SK-N-SH (cell line): ENCODE data around the gene SASH1. TPM values are rescaled to one million over a fixed set of nuclear protein-coding genes. Genes with fewer than 3 reads are reported as not detected.

Source experiments
- CTCF ChIA-PET: fragments of 300-600, 350-600 bp; formaldehyde crosslinking; extraction: SDS; loops from one replicate; lab custom pipeline; 2021; lab: Yijun Ruan, JAX
- POLR2A ChIA-PET: fragments of 350-600 bp; sonication (Branson Sonifier 250); formaldehyde crosslinking; extraction: SDS; loops from one replicate; lab custom pipeline; 2020; ENCODE audit warnings: antibody characterized with exemption, inconsistent platforms; lab: Yijun Ruan, JAX
- DNase-seq: peaks from one replicate; pipeline ENCODE4 v3.0.0; 2012
- H2AFZ ChIP-seq: fragments of 200-600 bp; sonication (generic); 2 replicates; pipeline ENCODE4 v1.8.1; 2016; ENCODE audit warnings: antibody characterized with exemption, mild to moderate bottlenecking, low read depth
- H3F3A ChIP-seq: fragments of 200-600 bp; sonication (generic); replicated peaks from 2 replicates; pipeline ENCODE3; 2016; ENCODE audit warnings: antibody characterized with exemption, mild to moderate bottlenecking; ENCODE audit not compliant: insufficient read depth
- H3K27ac ChIP-seq, 2 experiments: fragments of 200-500 bp in 1 of 2; fragments of 200-600 bp in 1 of 2; sonication (Bioruptor generic) in 1 of 2; sonication (generic), shearing (Covaris generic) in 1 of 2; 2 replicates each; pipeline versions ENCODE4 v1.5.1 to v1.6.1; 2014 to 2016; ENCODE audit warnings: low read depth in 2 of 2, inconsistent platforms in 1 of 2, low read length in 1 of 2, mild to moderate bottlenecking in 1 of 2, mixed read lengths in 1 of 2
- H3K27me3 ChIP-seq: fragments of 200-600 bp; sonication (generic), shearing (Covaris generic); 2 replicates; pipeline ENCODE4 v1.6.1; 2016; ENCODE audit warnings: mixed run types; ENCODE audit not compliant: insufficient read depth
- H3K36me3 ChIP-seq, 2 experiments: fragments of 200-500 bp in 1 of 2; fragments of 200-600 bp in 1 of 2; sonication (Bioruptor generic) in 1 of 2; sonication (generic) in 1 of 2; replicated peaks in 1 of 2; 2 replicates each; pipeline versions ENCODE3 to v1.5.1; 2014 to 2016; ENCODE audit warnings: low read length in 1 of 2, mild to moderate bottlenecking in 1 of 2; ENCODE audit not compliant: insufficient read depth in 2 of 2, control insufficient read depth in 1 of 2
- H3K4me1 ChIP-seq, 2 experiments: fragments of 200-500 bp in 1 of 2; fragments of 200-600 bp in 1 of 2; sonication (Bioruptor generic) in 1 of 2; sonication (generic), shearing (Covaris generic) in 1 of 2; 2 replicates each; pipeline versions ENCODE4 v1.5.1 to v1.6.1; 2014 to 2016; ENCODE audit warnings: low read depth in 1 of 2, low read length in 1 of 2, mixed run types in 1 of 2; ENCODE audit not compliant: insufficient read depth in 2 of 2, control insufficient read depth in 1 of 2
- H3K4me2 ChIP-seq: fragments of 200-600 bp; sonication (generic), shearing (Covaris generic); 2 replicates; pipeline ENCODE4 v1.6.1; 2017; ENCODE audit warnings: mixed run types
- H3K4me3 ChIP-seq, 2 experiments: fragments of 200-500 bp in 1 of 2; fragments of 200-600 bp in 1 of 2; sonication (Bioruptor generic) in 1 of 2; sonication (generic), shearing (Covaris generic) in 1 of 2; 2 replicates each; pipeline versions ENCODE4 v1.5.1 to v1.8.1; 2014 to 2016; ENCODE audit warnings: low read depth in 2 of 2, inconsistent platforms in 1 of 2, low read length in 1 of 2, mild to moderate bottlenecking in 1 of 2, mixed read lengths in 1 of 2, moderate library complexity in 1 of 2
- H3K79me2 ChIP-seq: fragments of 200-600 bp; sonication (generic); 2 replicates; pipeline ENCODE4 v1.8.1; 2017; ENCODE audit warnings: mild to moderate bottlenecking; ENCODE audit not compliant: insufficient read depth
- H3K9ac ChIP-seq: fragments of 200-600 bp; sonication (generic); 2 replicates; pipeline ENCODE4 v1.6.1; 2017; ENCODE audit warnings: mixed run types
- H3K9me2 ChIP-seq: fragments of 200-600 bp; sonication (generic); 2 replicates; pipeline ENCODE4 v1.6.1; 2017; ENCODE audit warnings: mixed run types
- H3K9me3 ChIP-seq: fragments of 200-600 bp; sonication (generic); 2 replicates; pipeline ENCODE4 v1.6.1; 2017; ENCODE audit warnings: mixed run types, mild to moderate bottlenecking, moderate library complexity
- H4K20me1 ChIP-seq: fragments of 200-600 bp; sonication (generic); 2 replicates; pipeline ENCODE4 v1.6.1; 2017; ENCODE audit warnings: mild to moderate bottlenecking, mixed run types; ENCODE audit not compliant: insufficient read depth
- FOXM1 ChIP-seq: IDR thresholded peaks from 2 replicates; pipeline ENCODE4 v1.4.0; 2012; ENCODE audit warnings: low read depth, mild to moderate bottlenecking
- IRF3 ChIP-seq: fragments of 150-350 bp; IDR thresholded peaks from 2 replicates; pipeline ENCODE4 v1.6.1; 2016; ENCODE audit warnings: mild to moderate bottlenecking, low read depth, low read length
- MXI1 ChIP-seq: IDR thresholded peaks from 2 replicates; pipeline ENCODE4 v1.6.1; 2012; ENCODE audit warnings: mild to moderate bottlenecking, low read depth, low read length, improper control_type of control experiment
- PBX3 ChIP-seq: IDR thresholded peaks from 2 replicates; pipeline ENCODE4; 2012
- RAD21 ChIP-seq: IDR thresholded peaks from 2 replicates; pipeline ENCODE4 v1.6.1; 2012; ENCODE audit warnings: mild to moderate bottlenecking, low read length
- RFX5 ChIP-seq: IDR thresholded peaks from 2 replicates; pipeline ENCODE4 v1.6.1; 2012; ENCODE audit warnings: mild to moderate bottlenecking, improper control_type of control experiment, low read length
- ZBTB33 ChIP-seq: IDR thresholded peaks from 2 replicates; pipeline ENCODE4 v1.4.0; 2012; ENCODE audit warnings: low read depth, borderline replicate concordance
- WGBS: methylation state at CpG from one replicate; pipeline ENCODE4 v1.1.6; 2017; ENCODE audit warnings: low lambda C conversion rate; 5-methylcytosine and 5-hydroxymethylcytosine counted together
- polyA plus RNA-seq, 3 experiments: library from polyadenylated mRNA; depleted of rRNA; stranded (reverse); fragments of >200 nt; gene quantifications; 2 replicates each; pipeline ENCODE4 v1.2.3, GENCODE V29; 2012
- TF ChIP-seq, protein P1 (sequence below): IDR thresholded peaks from 2 replicates; pipeline ENCODE4 v1.6.1; 2012; ENCODE audit warnings: mild to moderate bottlenecking, low read depth, low read length, moderate library complexity

SASH1 gene
- polyA plus RNA-seq, 1 of the 3 experiments (the other 2 are of a cell fraction): 19.8 TPM

GRCh38 chr6:148294059-148294458, 48.6 kb upstream of the SASH1 start:
- Histone ChIP-seq H3K9me3 (no peaks in the 10 kb centered on the region), H3K36me3 (peaks cover 0 to 19% of the 10 kb centered on the region in 2 experiments), H2AFZ (no peak overlapping the region), H3K4me2 (no peak overlapping the region), H3K79me2 (peaks cover 94% of the 10 kb centered on the region), H3K9me2 (no peaks in the 10 kb centered on the region), H3K27me3 (no peaks in the 10 kb centered on the region), H3K4me1 (peaks cover 0 to 19% of the 10 kb centered on the region in 2 experiments; a peak in 1 of 4 replicates), H3K9ac (no peak overlapping the region), H3K4me3 (no peak overlapping the region), H4K20me1 (no peaks in the 10 kb centered on the region), H3F3A (peaks cover 19% of the 10 kb centered on the region), H3K27ac (no peak overlapping the region)
- CTCF ChIA-PET: no interaction called here
- no peak for DNase-seq
- WGBS: 76% methylated on average over 7 of the region's 7 CpGs
- TF ChIP-seq ZBTB33: no peak
- POLR2A ChIA-PET: no interaction called here

GRCh38 chr6:148295261-148295887, 47.3 kb upstream of the SASH1 start:
- Histone ChIP-seq H3K4me2 (no peak overlapping the region), H3K9me3 (no peaks in the 10 kb centered on the region), H3K9me2 (no peaks in the 10 kb centered on the region), H3K9ac (no peak overlapping the region), H3K4me1 (peaks cover 0 to 19% of the 10 kb centered on the region in 2 experiments; a peak in 1 of 4 replicates), H3K36me3 (peaks cover 0 to 18% of the 10 kb centered on the region in 2 experiments), H3K79me2 (peaks cover 94% of the 10 kb centered on the region), H3F3A (peaks cover 26% of the 10 kb centered on the region), H3K4me3 (no peak overlapping the region), H2AFZ (no peak overlapping the region), H4K20me1 (no peaks in the 10 kb centered on the region), H3K27me3 (no peaks in the 10 kb centered on the region), H3K27ac (no peak overlapping the region)
- POLR2A ChIA-PET: no interaction called here
- TF ChIP-seq RAD21 (no peak), RFX5 (no peak), MXI1 (no peak), PBX3 (no peak), FOXM1 (no peak), IRF3 (no peak)
- TF ChIP-seq, protein P1, sequence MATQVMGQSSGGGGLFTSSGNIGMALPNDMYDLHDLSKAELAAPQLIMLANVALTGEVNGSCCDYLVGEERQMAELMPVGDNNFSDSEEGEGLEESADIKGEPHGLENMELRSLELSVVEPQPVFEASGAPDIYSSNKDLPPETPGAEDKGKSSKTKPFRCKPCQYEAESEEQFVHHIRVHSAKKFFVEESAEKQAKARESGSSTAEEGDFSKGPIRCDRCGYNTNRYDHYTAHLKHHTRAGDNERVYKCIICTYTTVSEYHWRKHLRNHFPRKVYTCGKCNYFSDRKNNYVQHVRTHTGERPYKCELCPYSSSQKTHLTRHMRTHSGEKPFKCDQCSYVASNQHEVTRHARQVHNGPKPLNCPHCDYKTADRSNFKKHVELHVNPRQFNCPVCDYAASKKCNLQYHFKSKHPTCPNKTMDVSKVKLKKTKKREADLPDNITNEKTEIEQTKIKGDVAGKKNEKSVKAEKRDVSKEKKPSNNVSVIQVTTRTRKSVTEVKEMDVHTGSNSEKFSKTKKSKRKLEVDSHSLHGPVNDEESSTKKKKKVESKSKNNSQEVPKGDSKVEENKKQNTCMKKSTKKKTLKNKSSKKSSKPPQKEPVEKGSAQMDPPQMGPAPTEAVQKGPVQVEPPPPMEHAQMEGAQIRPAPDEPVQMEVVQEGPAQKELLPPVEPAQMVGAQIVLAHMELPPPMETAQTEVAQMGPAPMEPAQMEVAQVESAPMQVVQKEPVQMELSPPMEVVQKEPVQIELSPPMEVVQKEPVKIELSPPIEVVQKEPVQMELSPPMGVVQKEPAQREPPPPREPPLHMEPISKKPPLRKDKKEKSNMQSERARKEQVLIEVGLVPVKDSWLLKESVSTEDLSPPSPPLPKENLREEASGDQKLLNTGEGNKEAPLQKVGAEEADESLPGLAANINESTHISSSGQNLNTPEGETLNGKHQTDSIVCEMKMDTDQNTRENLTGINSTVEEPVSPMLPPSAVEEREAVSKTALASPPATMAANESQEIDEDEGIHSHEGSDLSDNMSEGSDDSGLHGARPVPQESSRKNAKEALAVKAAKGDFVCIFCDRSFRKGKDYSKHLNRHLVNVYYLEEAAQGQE: no peak
- CTCF ChIA-PET: no interaction called here
- DNase-seq: no peak
- WGBS: 53% methylated on average over 7 of the region's 7 CpGs
